ENCODE measurements around the gene CSTPP1.

DNA sequence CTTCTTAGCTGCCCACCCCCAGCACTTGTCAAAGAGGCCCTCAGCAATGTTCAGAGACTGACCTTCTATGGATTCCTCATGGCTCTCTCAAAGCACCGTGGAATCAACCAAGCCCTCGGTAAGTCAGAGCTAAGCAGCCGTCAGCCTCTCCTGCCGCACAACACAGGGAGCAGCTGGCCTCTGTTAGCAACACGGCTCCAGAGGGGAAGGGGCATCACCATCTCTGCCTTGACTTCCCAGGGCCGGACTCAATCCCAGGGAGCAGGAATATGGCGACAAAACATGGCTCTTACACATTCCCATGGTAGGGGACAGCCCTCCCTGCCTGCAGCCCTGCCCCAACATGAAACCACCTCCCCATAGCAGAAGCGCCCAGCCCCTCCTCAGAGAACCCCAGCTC is 221.2 kb downstream of the CSTPP1 start:
- TF ChIP-seq, protein P1, sequence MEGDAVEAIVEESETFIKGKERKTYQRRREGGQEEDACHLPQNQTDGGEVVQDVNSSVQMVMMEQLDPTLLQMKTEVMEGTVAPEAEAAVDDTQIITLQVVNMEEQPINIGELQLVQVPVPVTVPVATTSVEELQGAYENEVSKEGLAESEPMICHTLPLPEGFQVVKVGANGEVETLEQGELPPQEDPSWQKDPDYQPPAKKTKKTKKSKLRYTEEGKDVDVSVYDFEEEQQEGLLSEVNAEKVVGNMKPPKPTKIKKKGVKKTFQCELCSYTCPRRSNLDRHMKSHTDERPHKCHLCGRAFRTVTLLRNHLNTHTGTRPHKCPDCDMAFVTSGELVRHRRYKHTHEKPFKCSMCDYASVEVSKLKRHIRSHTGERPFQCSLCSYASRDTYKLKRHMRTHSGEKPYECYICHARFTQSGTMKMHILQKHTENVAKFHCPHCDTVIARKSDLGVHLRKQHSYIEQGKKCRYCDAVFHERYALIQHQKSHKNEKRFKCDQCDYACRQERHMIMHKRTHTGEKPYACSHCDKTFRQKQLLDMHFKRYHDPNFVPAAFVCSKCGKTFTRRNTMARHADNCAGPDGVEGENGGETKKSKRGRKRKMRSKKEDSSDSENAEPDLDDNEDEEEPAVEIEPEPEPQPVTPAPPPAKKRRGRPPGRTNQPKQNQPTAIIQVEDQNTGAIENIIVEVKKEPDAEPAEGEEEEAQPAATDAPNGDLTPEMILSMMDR (IDR thresholded peaks at IDR 0.05), result no peak
- TF ChIP-seq POLR2A (IDR thresholded peaks at IDR 0.05), result no peak

Measured in right lobe of liver (tissue), 4 donors.